SK-N-SH (cell line): Measurements from ENCODE around the gene PPIH. TPM values are rescaled to one million over a fixed set of nuclear protein-coding genes. Genes with fewer than 3 reads are reported as not detected.

Experiments
- CTCF ChIA-PET: fragments of 300-600, 350-600 bp; formaldehyde crosslinking; extraction: SDS; loops from one replicate; lab custom pipeline; 2021; lab: Yijun Ruan, JAX
- POLR2A ChIA-PET: fragments of 350-600 bp; sonication (Branson Sonifier 250); formaldehyde crosslinking; extraction: SDS; loops from one replicate; lab custom pipeline; 2020; ENCODE audit warnings: antibody characterized with exemption, inconsistent platforms; lab: Yijun Ruan, JAX
- DNase-seq: peaks from one replicate; pipeline ENCODE4 v3.0.0; 2012
- H2AFZ ChIP-seq: fragments of 200-600 bp; sonication (generic); 2 replicates; pipeline ENCODE4 v1.8.1; 2016; ENCODE audit warnings: antibody characterized with exemption, mild to moderate bottlenecking, low read depth
- H3F3A ChIP-seq: fragments of 200-600 bp; sonication (generic); replicated peaks from 2 replicates; pipeline ENCODE3; 2016; ENCODE audit warnings: antibody characterized with exemption, mild to moderate bottlenecking; ENCODE audit not compliant: insufficient read depth
- H3K27ac ChIP-seq, 2 experiments: fragments of 200-500 bp in 1 of 2; fragments of 200-600 bp in 1 of 2; sonication (Bioruptor generic) in 1 of 2; sonication (generic), shearing (Covaris generic) in 1 of 2; 2 replicates each; pipeline versions ENCODE4 v1.5.1 to v1.6.1; 2014 to 2016; ENCODE audit warnings: low read depth in 2 of 2, inconsistent platforms in 1 of 2, low read length in 1 of 2, mild to moderate bottlenecking in 1 of 2, mixed read lengths in 1 of 2
- H3K27me3 ChIP-seq: fragments of 200-600 bp; sonication (generic), shearing (Covaris generic); 2 replicates; pipeline ENCODE4 v1.6.1; 2016; ENCODE audit warnings: mixed run types; ENCODE audit not compliant: insufficient read depth
- H3K36me3 ChIP-seq, 2 experiments: fragments of 200-500 bp in 1 of 2; fragments of 200-600 bp in 1 of 2; sonication (Bioruptor generic) in 1 of 2; sonication (generic) in 1 of 2; replicated peaks in 1 of 2; 2 replicates each; pipeline versions ENCODE3 to v1.5.1; 2014 to 2016; ENCODE audit warnings: low read length in 1 of 2, mild to moderate bottlenecking in 1 of 2; ENCODE audit not compliant: insufficient read depth in 2 of 2, control insufficient read depth in 1 of 2
- H3K4me1 ChIP-seq, 2 experiments: fragments of 200-500 bp in 1 of 2; fragments of 200-600 bp in 1 of 2; sonication (Bioruptor generic) in 1 of 2; sonication (generic), shearing (Covaris generic) in 1 of 2; 2 replicates each; pipeline versions ENCODE4 v1.5.1 to v1.6.1; 2014 to 2016; ENCODE audit warnings: low read depth in 1 of 2, low read length in 1 of 2, mixed run types in 1 of 2; ENCODE audit not compliant: insufficient read depth in 2 of 2, control insufficient read depth in 1 of 2
- H3K4me2 ChIP-seq: fragments of 200-600 bp; sonication (generic), shearing (Covaris generic); 2 replicates; pipeline ENCODE4 v1.6.1; 2017; ENCODE audit warnings: mixed run types
- H3K4me3 ChIP-seq, 2 experiments: fragments of 200-500 bp in 1 of 2; fragments of 200-600 bp in 1 of 2; sonication (Bioruptor generic) in 1 of 2; sonication (generic), shearing (Covaris generic) in 1 of 2; 2 replicates each; pipeline versions ENCODE4 v1.5.1 to v1.8.1; 2014 to 2016; ENCODE audit warnings: low read depth in 2 of 2, inconsistent platforms in 1 of 2, low read length in 1 of 2, mild to moderate bottlenecking in 1 of 2, mixed read lengths in 1 of 2, moderate library complexity in 1 of 2
- H3K79me2 ChIP-seq: fragments of 200-600 bp; sonication (generic); 2 replicates; pipeline ENCODE4 v1.8.1; 2017; ENCODE audit warnings: mild to moderate bottlenecking; ENCODE audit not compliant: insufficient read depth
- H3K9ac ChIP-seq: fragments of 200-600 bp; sonication (generic); 2 replicates; pipeline ENCODE4 v1.6.1; 2017; ENCODE audit warnings: mixed run types
- H3K9me2 ChIP-seq: fragments of 200-600 bp; sonication (generic); 2 replicates; pipeline ENCODE4 v1.6.1; 2017; ENCODE audit warnings: mixed run types
- H3K9me3 ChIP-seq: fragments of 200-600 bp; sonication (generic); 2 replicates; pipeline ENCODE4 v1.6.1; 2017; ENCODE audit warnings: mixed run types, mild to moderate bottlenecking, moderate library complexity
- H4K20me1 ChIP-seq: fragments of 200-600 bp; sonication (generic); 2 replicates; pipeline ENCODE4 v1.6.1; 2017; ENCODE audit warnings: mild to moderate bottlenecking, mixed run types; ENCODE audit not compliant: insufficient read depth
- CHD2 ChIP-seq: fragments of 150-350 bp; IDR thresholded peaks from 2 replicates; pipeline ENCODE4 v1.6.1; 2018; ENCODE audit warnings: low read length; ENCODE audit not compliant: partially characterized antibody
- ELF1 ChIP-seq: IDR thresholded peaks from 2 replicates; pipeline ENCODE4 v1.4.0; 2012
- FOXM1 ChIP-seq: IDR thresholded peaks from 2 replicates; pipeline ENCODE4 v1.4.0; 2012; ENCODE audit warnings: low read depth, mild to moderate bottlenecking
- GABPA ChIP-seq: IDR thresholded peaks from 2 replicates; pipeline ENCODE4 v1.4.0; 2012; ENCODE audit warnings: low read depth, mild to moderate bottlenecking
- JUND ChIP-seq: IDR thresholded peaks from 2 replicates; pipeline ENCODE4 v1.4.0; 2012
- MXI1 ChIP-seq: IDR thresholded peaks from 2 replicates; pipeline ENCODE4 v1.6.1; 2012; ENCODE audit warnings: mild to moderate bottlenecking, low read depth, low read length, improper control_type of control experiment
- NFIC ChIP-seq: IDR thresholded peaks from 2 replicates; pipeline ENCODE4 v1.4.0; 2012; ENCODE audit warnings: borderline replicate concordance
- NRF1 ChIP-seq: IDR thresholded peaks from 2 replicates; pipeline ENCODE4 v1.6.1; 2012; ENCODE audit warnings: low read depth, mild to moderate bottlenecking, low read length
- POLR2AphosphoS5 ChIP-seq: IDR thresholded peaks from 2 replicates; pipeline ENCODE4 v1.6.1; 2012; ENCODE audit warnings: low read depth, low read length
- SIN3A ChIP-seq: IDR thresholded peaks from 2 replicates; pipeline ENCODE4 v1.6.1; 2012; ENCODE audit warnings: low read depth, mild to moderate bottlenecking, low read length, moderate library complexity, borderline replicate concordance
- SMC3 ChIP-seq: IDR thresholded peaks from 2 replicates; pipeline ENCODE4 v1.6.1; 2012; ENCODE audit warnings: low read depth, low read length, improper control_type of control experiment
- TAF1 ChIP-seq: IDR thresholded peaks from 2 replicates; pipeline ENCODE4 v1.6.1; 2012; ENCODE audit warnings: low read depth, mild to moderate bottlenecking, low read length, moderate library complexity, borderline replicate concordance
- YY1 ChIP-seq: IDR thresholded peaks from 2 replicates; pipeline ENCODE4 v1.4.0; 2012; ENCODE audit warnings: low read depth, mild to moderate bottlenecking
- WGBS: methylation state at CpG from one replicate; pipeline ENCODE4 v1.1.6; 2017; ENCODE audit warnings: low lambda C conversion rate; 5-methylcytosine and 5-hydroxymethylcytosine counted together
- polyA plus RNA-seq, 3 experiments: library from polyadenylated mRNA; depleted of rRNA; stranded (reverse); fragments of >200 nt; gene quantifications; 2 replicates each; pipeline ENCODE4 v1.2.3, GENCODE V29; 2012
- TF ChIP-seq, protein P1 (sequence below): IDR thresholded peaks from 2 replicates; pipeline ENCODE4; 2012
- TF ChIP-seq, protein P2 (sequence below): IDR thresholded peaks from 2 replicates; pipeline ENCODE4 v1.4.0; 2012; ENCODE audit warnings: low read depth, borderline replicate concordance
- TF ChIP-seq, protein P3 (sequence below): IDR thresholded peaks from 2 replicates; pipeline ENCODE4 v1.6.1; 2012; ENCODE audit warnings: mild to moderate bottlenecking, low read depth, low read length, moderate library complexity
- TF ChIP-seq, protein P4 (sequence below): IDR thresholded peaks from 2 replicates; pipeline ENCODE4 v1.4.0; 2012; ENCODE audit warnings: low read depth

The PPIH gene
- 89.1 and 104 TPM in 2 replicates for polyA plus RNA-seq (2012; rRNA removed)
- polyA plus RNA-seq (2012; cell fraction: cytosol; rRNA removed) = 115 and 132 TPM in 2 replicates
- polyA plus RNA-seq (2012; cell fraction: nucleus; rRNA removed) = 25.5 and 37.5 TPM in 2 replicates

DNA sequence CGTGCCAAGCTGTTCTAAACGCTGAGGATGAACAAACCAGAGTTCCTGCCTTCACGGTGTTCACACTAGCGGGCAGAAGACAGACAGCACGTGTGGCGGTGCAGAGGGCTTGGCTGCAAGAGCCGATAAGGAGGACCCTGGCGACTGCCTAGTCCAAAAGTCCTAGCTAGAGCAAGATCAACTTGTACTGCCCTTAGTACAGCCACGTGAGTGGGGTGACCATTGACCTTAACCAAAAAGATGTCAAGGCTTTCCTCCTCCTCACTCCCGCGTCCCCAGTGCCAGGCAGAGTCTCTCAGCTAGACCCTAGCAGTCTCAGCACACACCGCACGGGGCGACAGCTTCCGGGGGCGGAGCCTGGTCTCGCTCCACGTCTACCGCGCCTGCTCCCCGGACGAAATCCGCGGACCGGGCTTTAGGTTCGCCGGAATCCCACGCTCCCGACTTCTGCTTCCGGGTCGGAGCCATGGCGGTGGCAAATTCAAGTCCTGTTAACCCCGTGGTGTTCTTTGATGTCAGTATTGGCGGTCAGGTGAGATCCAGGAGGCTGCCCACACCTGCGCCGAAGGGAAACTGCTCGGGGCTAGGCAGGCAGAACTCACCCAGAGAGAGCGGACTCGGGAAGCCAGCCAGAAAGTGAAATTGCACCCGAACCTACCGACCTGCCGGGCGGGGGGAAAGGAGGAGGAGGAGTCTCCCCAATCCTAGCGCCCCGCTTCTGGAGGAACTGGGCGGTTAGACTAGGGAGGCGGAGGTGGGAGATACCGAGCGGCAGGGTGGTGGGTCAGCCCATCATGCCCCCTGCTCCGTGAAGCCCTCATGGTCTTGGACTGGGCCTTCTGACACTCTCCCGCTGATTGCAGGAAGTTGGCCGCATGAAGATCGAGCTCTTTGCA is at the start of gene PPIH:
Gene PPIH, plus strand, starts transcription at position 443 of the 896 bp plus-strand sequence. Its CDS starts 24 bp downstream, at position 467.
- peaks cover 0 to 12% of the 10 kb centered on the region in 2 experiments; a peak in 2 of 4 replicates for H3K4me1 ChIP-seq
- TF ChIP-seq TAF1 = peak; percentile 80
- TF ChIP-seq, protein P1, sequence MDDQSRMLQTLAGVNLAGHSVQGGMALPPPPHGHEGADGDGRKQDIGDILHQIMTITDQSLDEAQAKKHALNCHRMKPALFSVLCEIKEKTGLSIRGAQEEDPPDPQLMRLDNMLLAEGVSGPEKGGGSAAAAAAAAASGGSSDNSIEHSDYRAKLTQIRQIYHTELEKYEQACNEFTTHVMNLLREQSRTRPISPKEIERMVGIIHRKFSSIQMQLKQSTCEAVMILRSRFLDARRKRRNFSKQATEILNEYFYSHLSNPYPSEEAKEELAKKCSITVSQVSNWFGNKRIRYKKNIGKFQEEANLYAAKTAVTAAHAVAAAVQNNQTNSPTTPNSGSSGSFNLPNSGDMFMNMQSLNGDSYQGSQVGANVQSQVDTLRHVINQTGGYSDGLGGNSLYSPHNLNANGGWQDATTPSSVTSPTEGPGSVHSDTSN = peak; percentile 7; the same call in 1 of the 2 replicates
- 0 out of 2 replicates have a peak, but pooled peaks have one; percentile 4 for TF ChIP-seq NFIC
- peak; percentile 90 for TF ChIP-seq YY1
- TF ChIP-seq, protein P2, sequence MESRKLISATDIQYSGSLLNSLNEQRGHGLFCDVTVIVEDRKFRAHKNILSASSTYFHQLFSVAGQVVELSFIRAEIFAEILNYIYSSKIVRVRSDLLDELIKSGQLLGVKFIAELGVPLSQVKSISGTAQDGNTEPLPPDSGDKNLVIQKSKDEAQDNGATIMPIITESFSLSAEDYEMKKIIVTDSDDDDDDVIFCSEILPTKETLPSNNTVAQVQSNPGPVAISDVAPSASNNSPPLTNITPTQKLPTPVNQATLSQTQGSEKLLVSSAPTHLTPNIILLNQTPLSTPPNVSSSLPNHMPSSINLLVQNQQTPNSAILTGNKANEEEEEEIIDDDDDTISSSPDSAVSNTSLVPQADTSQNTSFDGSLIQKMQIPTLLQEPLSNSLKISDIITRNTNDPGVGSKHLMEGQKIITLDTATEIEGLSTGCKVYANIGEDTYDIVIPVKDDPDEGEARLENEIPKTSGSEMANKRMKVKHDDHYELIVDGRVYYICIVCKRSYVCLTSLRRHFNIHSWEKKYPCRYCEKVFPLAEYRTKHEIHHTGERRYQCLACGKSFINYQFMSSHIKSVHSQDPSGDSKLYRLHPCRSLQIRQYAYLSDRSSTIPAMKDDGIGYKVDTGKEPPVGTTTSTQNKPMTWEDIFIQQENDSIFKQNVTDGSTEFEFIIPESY = no peak
- TF ChIP-seq JUND = no peak
- TF ChIP-seq, protein P3, sequence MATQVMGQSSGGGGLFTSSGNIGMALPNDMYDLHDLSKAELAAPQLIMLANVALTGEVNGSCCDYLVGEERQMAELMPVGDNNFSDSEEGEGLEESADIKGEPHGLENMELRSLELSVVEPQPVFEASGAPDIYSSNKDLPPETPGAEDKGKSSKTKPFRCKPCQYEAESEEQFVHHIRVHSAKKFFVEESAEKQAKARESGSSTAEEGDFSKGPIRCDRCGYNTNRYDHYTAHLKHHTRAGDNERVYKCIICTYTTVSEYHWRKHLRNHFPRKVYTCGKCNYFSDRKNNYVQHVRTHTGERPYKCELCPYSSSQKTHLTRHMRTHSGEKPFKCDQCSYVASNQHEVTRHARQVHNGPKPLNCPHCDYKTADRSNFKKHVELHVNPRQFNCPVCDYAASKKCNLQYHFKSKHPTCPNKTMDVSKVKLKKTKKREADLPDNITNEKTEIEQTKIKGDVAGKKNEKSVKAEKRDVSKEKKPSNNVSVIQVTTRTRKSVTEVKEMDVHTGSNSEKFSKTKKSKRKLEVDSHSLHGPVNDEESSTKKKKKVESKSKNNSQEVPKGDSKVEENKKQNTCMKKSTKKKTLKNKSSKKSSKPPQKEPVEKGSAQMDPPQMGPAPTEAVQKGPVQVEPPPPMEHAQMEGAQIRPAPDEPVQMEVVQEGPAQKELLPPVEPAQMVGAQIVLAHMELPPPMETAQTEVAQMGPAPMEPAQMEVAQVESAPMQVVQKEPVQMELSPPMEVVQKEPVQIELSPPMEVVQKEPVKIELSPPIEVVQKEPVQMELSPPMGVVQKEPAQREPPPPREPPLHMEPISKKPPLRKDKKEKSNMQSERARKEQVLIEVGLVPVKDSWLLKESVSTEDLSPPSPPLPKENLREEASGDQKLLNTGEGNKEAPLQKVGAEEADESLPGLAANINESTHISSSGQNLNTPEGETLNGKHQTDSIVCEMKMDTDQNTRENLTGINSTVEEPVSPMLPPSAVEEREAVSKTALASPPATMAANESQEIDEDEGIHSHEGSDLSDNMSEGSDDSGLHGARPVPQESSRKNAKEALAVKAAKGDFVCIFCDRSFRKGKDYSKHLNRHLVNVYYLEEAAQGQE = peak; percentile 19
- TF ChIP-seq GABPA = peak; percentile 97
- no peak for TF ChIP-seq SMC3
- TF ChIP-seq POLR2AphosphoS5 = peak; percentile 97
- no peak for TF ChIP-seq FOXM1
- TF ChIP-seq SIN3A = peak; percentile 98
- peak; percentile 88 for TF ChIP-seq CHD2
- peak; percentile 55 for TF ChIP-seq NRF1
- TF ChIP-seq, protein P4, sequence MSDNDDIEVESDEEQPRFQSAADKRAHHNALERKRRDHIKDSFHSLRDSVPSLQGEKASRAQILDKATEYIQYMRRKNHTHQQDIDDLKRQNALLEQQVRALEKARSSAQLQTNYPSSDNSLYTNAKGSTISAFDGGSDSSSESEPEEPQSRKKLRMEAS = peak; percentile 85
- peak; percentile 98 for TF ChIP-seq MXI1
- peak; percentile 78 for TF ChIP-seq ELF1
- no peaks in the 10 kb centered on the region for H4K20me1 ChIP-seq
- no peaks in the 10 kb centered on the region for H3F3A ChIP-seq
- peak; percentile 92 for DNase-seq
- no peaks in the 10 kb centered on the region for H3K9me3 ChIP-seq
- ChIA-PET POLR2A (interaction anchor here (2.0 kb wide), 1 partner anchor 24 kb away, joined by 14 read pairs; the partner anchor contains the start of gene YBX1), CTCF (interaction anchor here (0.8 to 1.4 kb wide), 4 partner anchors 13 to 485 kb away, joined by 3 to 5 read pairs (median 4); no protein-coding TSS in a partner anchor)
- peak within 1 kb of the TSS; percentile 72 to 96 for H3K4me3 ChIP-seq
- 2% methylated on average over 31 of the region's 53 CpGs for WGBS
- peak within 1 kb of the TSS; percentile 62 to 74; a peak in 3 of 4 replicates for H3K27ac ChIP-seq
- peak within 1 kb of the TSS; percentile 94 for H2AFZ ChIP-seq
- H3K27me3 ChIP-seq = no peaks in the 10 kb centered on the region
- H3K4me2 ChIP-seq = peak within 1 kb of the TSS; percentile 97
- peaks cover 23 to 30% of the 10 kb centered on the region in 2 experiments for H3K36me3 ChIP-seq
- no peaks in the 10 kb centered on the region for H3K9me2 ChIP-seq
- peak within 1 kb of the TSS; percentile 71 for H3K9ac ChIP-seq
- peaks cover 41% of the 10 kb centered on the region for H3K79me2 ChIP-seq
